Common myeloid progenitor, CD34-positive (primary cell): Measurements from ENCODE around the gene SYT8.
A peak's percentile ranks its signal among the peaks of the same experiment; 100 is the strongest.

ENCODE experiments used
- CTCF ChIA-PET: fragments of 350-600 bp; sonication (Branson Sonifier 250); formaldehyde crosslinking; loops from one replicate; lab custom pipeline; 2021; ENCODE audit warnings: antibody characterized with exemption; lab: Charles Lee
- POLR2A ChIA-PET: fragments of 350-600 bp; sonication (Branson Sonifier 250); formaldehyde crosslinking; loops from one replicate; lab custom pipeline; 2021; ENCODE audit warnings: antibody characterized with exemption; lab: Charles Lee
- DNase-seq, 3 donors: peaks; one replicate each; pipeline versions ENCODE4 v3.0.0 to v3.0.0-alpha.2; 2013
- H3K27ac ChIP-seq, 2 experiments: 1 replicate in 1 of 2; 2 replicates in 1 of 2; pipeline ENCODE4 v1.7.0; 2013; ENCODE audit warnings: inconsistent platforms in 2 of 2, low read length in 2 of 2, mild to moderate bottlenecking in 2 of 2, low read depth in 1 of 2, moderate library complexity in 1 of 2; ENCODE audit not compliant: severe bottlenecking in 2 of 2, insufficient read depth in 1 of 2, poor library complexity in 1 of 2
- H3K27me3 ChIP-seq, 5 experiments: replicated peaks in 2 of 5; 1 replicate in 3 of 5; 2 replicates in 2 of 5; pipeline versions ENCODE4 v1.6.1 to v1.7.0; 2013; ENCODE audit warnings: low read length in 4 of 5, mild to moderate bottlenecking in 2 of 5, moderate library complexity in 2 of 5, inconsistent platforms in 1 of 5; ENCODE audit not compliant: insufficient read depth in 5 of 5, control insufficient read depth in 4 of 5
- H3K36me3 ChIP-seq, 4 experiments: 1 replicate in 2 of 4; 2 replicates in 2 of 4; pipeline versions ENCODE4 v1.6.1 to v1.7.0; 2013; ENCODE audit warnings: low read length in 3 of 4, control low read depth in 1 of 4, mild to moderate bottlenecking in 1 of 4; ENCODE audit not compliant: control insufficient read depth in 4 of 4, insufficient read depth in 4 of 4
- H3K4me1 ChIP-seq, 4 experiments: 1 replicate in 3 of 4; 2 replicates in 1 of 4; pipeline versions ENCODE4 v1.6.1 to v1.7.1; 2013; ENCODE audit warnings: low read length in 3 of 4, mild to moderate bottlenecking in 3 of 4, control low read depth in 1 of 4, inconsistent platforms in 1 of 4, moderate library complexity in 1 of 4; ENCODE audit not compliant: control insufficient read depth in 4 of 4, insufficient read depth in 4 of 4; ENCODE audit errors: control extremely low read depth in 1 of 4
- H3K4me3 ChIP-seq, 7 experiments: 1 replicate in 4 of 7; 2 replicates in 3 of 7; pipeline versions ENCODE4 v1.5.1 to v1.7.0; 2013; ENCODE audit warnings: mild to moderate bottlenecking in 7 of 7, low read length in 6 of 7, moderate library complexity in 6 of 7, inconsistent platforms in 2 of 7, low read depth in 2 of 7, control low read depth in 1 of 7; ENCODE audit not compliant: insufficient read depth in 4 of 7, control insufficient read depth in 1 of 7; ENCODE audit errors: extremely low read depth in 1 of 7
- H3K9me3 ChIP-seq, 5 experiments: 1 replicate in 4 of 5; 2 replicates in 1 of 5; pipeline versions ENCODE4 v1.6.1 to v1.7.1; 2013; ENCODE audit warnings: low read length in 4 of 5, mild to moderate bottlenecking in 2 of 5, inconsistent platforms in 1 of 5, low read depth in 1 of 5, moderate library complexity in 1 of 5; ENCODE audit not compliant: control insufficient read depth in 4 of 5, insufficient read depth in 2 of 5; ENCODE audit errors: control extremely low read depth in 1 of 5
- WGBS: methylation state at CpG from one replicate; pipeline ENCODE4 v1.1.5; 2013; ENCODE audit not compliant: insufficient coverage; 5-methylcytosine and 5-hydroxymethylcytosine counted together

Gene SYT8

DNA sequence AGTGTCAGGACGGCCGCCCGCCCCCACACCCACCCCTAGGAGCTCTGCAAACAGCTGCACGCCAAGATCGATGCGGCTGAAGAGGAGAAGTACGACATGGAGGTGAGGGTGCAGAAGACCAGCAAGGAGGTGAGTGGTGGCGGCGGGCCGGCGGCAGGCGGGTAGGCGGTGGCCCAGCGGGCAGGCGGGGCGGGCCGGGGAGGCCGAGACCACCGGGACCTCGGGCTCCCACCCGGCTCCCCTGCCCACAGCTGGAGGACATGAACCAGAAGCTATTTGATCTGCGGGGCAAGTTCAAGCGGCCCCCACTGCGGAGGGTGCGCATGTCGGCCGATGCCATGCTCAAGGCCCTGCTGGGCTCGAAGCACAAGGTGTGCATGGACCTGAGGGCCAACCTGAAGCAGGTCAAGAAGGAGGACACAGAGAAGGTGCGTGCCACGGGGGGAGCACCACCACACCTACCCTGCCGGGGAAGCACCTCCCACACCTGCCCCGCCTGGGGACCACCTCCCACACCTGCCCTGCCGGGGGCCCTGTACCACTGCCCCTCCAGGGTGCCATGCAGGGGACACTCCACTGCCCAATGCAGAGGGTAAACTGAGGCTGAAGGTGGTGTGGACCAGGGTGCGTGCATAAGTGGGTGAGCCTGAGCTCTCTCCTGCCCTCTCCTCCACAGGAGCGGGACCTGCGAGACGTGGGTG is 6.1 kb downstream of the SYT8 start:
- Histone ChIP-seq H3K27ac (no peak overlapping the region), H3K36me3 (no peaks in the 10 kb centered on the region), H3K9me3 (no peaks in the 10 kb centered on the region), H3K4me3 (peak overlapping the region in 1 of 7 experiments; percentile 3), H3K4me1 (peaks cover 8 to 88% (median 65%) of the 10 kb centered on the region in 4 experiments), H3K27me3 (no peaks in the 10 kb centered on the region)
- no peak for DNase-seq
- WGBS = 93% methylated on average over 33 of the region's 37 CpGs
- POLR2A ChIA-PET = interaction anchor here (0.6 kb wide), 1 partner anchor 91 kb away, joined by 3 read pairs; no protein-coding TSS in a partner anchor
- CTCF ChIA-PET = interaction anchor here (0.7 to 2.5 kb wide), 4 partner anchors 8 to 310 kb away, joined by 3 to 11 read pairs (median 4); no protein-coding TSS in a partner anchor

- ChIA-PET POLR2A (no interaction called here), CTCF (interaction anchor here (1.0 to 1.9 kb wide), 3 partner anchors 9 to 189 kb away, joined by 3 to 6 read pairs (median 5); partner anchors contain the start of gene LSP1)
- Histone ChIP-seq H3K9me3 (no peaks in the 10 kb centered on the region), H3K27ac (no peak overlapping the region), H3K36me3 (no peaks in the 10 kb centered on the region), H3K4me3 (no peak overlapping the region), H3K27me3 (no peaks in the 10 kb centered on the region), H3K4me1 (peaks cover 8 to 93% (median 67%) of the 10 kb centered on the region in 4 experiments)
- no peak for DNase-seq
- 96% methylated on average over 18 of the region's 19 CpGs for WGBS
Observed at GRCh38 chr11:1841511-1842148, 6.8 kb downstream of the SYT8 start.

DNA sequence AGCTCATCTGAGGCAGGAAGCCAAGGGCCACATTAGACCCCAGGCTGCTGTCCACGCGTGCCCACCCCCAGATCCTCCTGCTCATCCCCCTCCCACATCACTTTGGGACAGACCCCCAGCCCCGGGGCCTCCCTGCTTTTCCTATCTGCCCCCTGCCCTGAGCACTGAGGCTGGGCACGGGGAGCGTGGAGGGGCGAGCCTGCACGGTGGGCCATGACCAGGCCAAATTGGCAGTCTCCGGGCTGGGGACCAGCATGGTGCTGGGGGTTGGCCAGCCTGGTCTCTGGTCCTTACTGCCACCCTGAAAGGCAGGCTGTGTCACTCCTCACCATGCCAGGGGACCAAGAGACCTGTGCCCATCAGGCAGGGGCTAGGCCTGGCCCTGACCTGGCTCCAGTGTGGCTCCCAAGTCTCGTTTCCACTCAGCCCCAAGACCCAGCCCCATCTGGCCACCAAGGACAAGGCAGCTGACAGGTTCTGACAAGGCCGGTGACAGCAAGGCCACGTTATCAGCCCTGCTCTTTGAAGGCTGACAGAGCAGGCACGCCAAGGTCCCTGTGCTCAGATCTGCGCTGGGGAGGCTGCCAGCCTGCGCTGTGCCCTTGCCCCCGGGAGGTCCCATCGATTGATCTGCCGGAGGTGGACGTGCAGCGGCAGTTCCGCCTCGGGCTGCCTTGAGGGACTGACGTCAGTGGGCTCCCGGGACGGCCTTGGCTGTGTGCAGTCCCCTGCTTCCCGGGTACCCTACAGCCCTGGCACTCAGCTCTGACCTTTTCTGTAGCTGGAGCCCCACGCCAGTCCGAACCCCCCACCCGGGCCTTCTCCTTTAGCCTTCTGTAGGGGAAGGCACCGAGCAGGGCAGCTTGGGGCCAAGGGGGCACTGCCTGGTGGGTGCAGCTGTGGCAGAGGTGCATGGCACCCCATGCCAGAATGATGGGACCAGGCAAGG is 7.6 kb downstream of the SYT8 start:
- no peaks in the 10 kb centered on the region for H3K27me3 ChIP-seq
- 97% methylated on average over 25 of the region's 29 CpGs for WGBS
- peaks cover 8 to 94% (median 67%) of the 10 kb centered on the region in 4 experiments for H3K4me1 ChIP-seq
- DNase-seq = no peak
- ChIA-PET CTCF (interaction anchor here (1.0 to 1.9 kb wide), 2 partner anchors 10 to 190 kb away, joined by 3 to 6 read pairs; partner anchors contain the start of gene LSP1), POLR2A (interaction anchor here (0.7 kb wide), 1 partner anchor 48 kb away, joined by 4 read pairs; no protein-coding TSS in a partner anchor)
- H3K4me3 ChIP-seq = no peak overlapping the region
- no peak overlapping the region for H3K27ac ChIP-seq
- H3K36me3 ChIP-seq = no peaks in the 10 kb centered on the region
- no peaks in the 10 kb centered on the region for H3K9me3 ChIP-seq

DNA sequence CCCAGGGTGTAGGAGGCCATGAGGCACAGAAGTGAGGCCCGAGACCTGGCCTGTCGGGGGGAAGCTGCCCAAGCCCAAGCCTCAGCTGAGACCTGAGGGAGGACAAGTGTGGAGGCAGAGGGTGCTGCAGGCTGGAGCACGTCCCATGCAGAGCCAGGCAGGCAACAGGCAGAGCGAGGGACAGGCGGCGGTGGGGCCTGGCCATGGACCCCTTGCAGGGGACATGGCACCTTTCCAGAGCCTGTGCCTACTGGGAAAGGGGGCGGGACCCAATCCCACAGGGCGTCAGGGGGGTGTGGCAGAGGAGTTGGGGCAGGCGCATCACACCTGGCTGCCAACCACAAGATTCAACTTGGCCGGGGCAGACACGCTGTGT is 8.3 kb downstream of the SYT8 start:
- Histone ChIP-seq H3K27me3 (no peaks in the 10 kb centered on the region), H3K4me1 (peaks cover 8 to 89% (median 61%) of the 10 kb centered on the region in 4 experiments), H3K9me3 (no peaks in the 10 kb centered on the region), H3K36me3 (no peaks in the 10 kb centered on the region), H3K27ac (no peak overlapping the region), H3K4me3 (no peak overlapping the region)
- WGBS = 84% methylated on average over 9 of the region's 11 CpGs
- ChIA-PET CTCF (interaction anchor here (1.9 kb wide), 1 partner anchor 9 kb away, joined by 6 read pairs; the partner anchor contains the start of gene LSP1), POLR2A (interaction anchor here (0.7 kb wide), 1 partner anchor 47 kb away, joined by 4 read pairs; no protein-coding TSS in a partner anchor)
- DNase-seq = no peak

GRCh38 chr11:1843796-1844195 is 9.0 kb downstream of the SYT8 start:
- Histone ChIP-seq H3K27me3 (no peaks in the 10 kb centered on the region), H3K4me3 (peak overlapping the region in 1 of 7 experiments; percentile 52), H3K4me1 (peaks cover 8 to 82% (median 55%) of the 10 kb centered on the region in 4 experiments), H3K36me3 (no peaks in the 10 kb centered on the region), H3K9me3 (no peaks in the 10 kb centered on the region), H3K27ac (peak overlapping the region in 1 of 2 experiments; percentile 40)
- 49% methylated on average over 7 of the region's 8 CpGs for WGBS
- ChIA-PET POLR2A (no interaction called here), CTCF (interaction anchor here (1.9 kb wide), 1 partner anchor 8 kb away, joined by 6 read pairs; the partner anchor contains the start of gene LSP1)
- DNase-seq = no peak

DNA sequence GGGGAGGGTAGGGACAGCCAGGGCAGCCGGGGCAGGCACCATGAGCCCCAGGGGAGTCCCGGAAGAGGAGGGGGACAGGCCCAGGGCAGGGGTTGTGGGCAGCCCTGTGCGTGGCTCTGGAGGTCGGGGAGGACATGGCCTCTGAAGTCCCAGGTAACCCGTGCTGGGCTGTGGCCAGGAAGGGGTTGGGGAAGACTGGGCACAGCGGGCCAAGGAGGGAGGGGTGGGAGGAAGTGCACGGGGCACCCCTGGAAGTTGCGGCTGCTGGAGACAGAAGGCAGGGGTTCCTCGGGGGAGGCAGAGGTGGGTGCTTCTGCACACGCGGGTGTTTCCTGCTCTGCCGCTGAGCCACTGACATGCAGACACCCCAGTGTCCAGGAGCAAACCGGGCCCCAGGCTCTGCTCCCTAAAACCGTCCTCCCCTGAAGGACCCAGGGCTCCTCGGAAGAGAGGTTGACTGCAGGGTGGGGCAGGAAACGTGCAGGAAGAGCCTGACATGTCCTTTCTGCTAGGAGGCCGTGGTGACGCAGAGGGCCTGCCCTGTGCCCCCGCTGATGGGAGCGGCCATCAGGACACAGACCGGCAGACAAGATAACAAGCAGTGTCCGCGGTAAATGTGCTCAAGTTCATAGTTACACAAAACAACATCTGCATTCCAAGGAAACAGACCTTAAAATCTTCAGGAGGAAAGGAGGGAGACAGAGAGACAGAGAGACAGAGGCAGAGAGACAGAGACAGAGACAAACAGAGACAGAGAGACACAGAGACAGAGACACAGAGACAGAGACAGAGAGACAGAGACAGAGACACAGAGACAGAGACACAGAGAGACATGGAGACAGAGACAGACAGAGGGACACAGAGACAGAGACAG is 9.7 kb downstream of the SYT8 start:
- Histone ChIP-seq H3K9me3 (no peaks in the 10 kb centered on the region), H3K27me3 (no peaks in the 10 kb centered on the region), H3K4me1 (peaks cover 8 to 76% (median 50%) of the 10 kb centered on the region in 4 experiments), H3K36me3 (no peaks in the 10 kb centered on the region), H3K4me3 (peak overlapping the region in 3 of 7 experiments; percentile 2 to 52 (median 32)), H3K27ac (peak overlapping the region in 1 of 2 experiments; percentile 40)
- CTCF ChIA-PET = no interaction called here
- DNase-seq = peak; percentile 49 to 88 (median 70)
- WGBS = 0% methylated on average over 15 of the region's 23 CpGs
- POLR2A ChIA-PET = no interaction called here
